Stimulated activated memory B cell treated with anti-CD40 and anti-IgM and Interleukin-4, amounts not matched to agents 10 μg/mL and 1 μg/mL and 100 μg/mL, for 72 hours (primary cell): ENCODE measurements around the gene ARHGAP28.
"Not testable (repeated sequence)": the region's sequence is repeated elsewhere in the genome, so short reads cannot be mapped to it uniquely, and the experiment has no call there.

Source experiments
- ATAC-seq: fragments of 150-1000 bp; cut with Tn5 transposase; 2 replicates; pipeline ENCODE4 v1.10.0; 2021
- H3K27ac Mint-ChIP-seq: one replicate; pipeline ENCODE4 v1.8.0; 2022; ENCODE audit warnings: mild to moderate bottlenecking, mixed read lengths
- H3K27me3 Mint-ChIP-seq: one replicate; pipeline ENCODE4 v1.8.0; 2022; ENCODE audit warnings: mixed read lengths
- H3K36me3 Mint-ChIP-seq: one replicate; pipeline ENCODE4 v1.8.0; 2022; ENCODE audit warnings: mixed read lengths
- H3K4me1 Mint-ChIP-seq: one replicate; pipeline ENCODE4 v1.8.0; 2022; ENCODE audit warnings: mixed read lengths
- H3K4me3 Mint-ChIP-seq: one replicate; pipeline ENCODE4 v1.8.0; 2022; ENCODE audit warnings: mild to moderate bottlenecking, moderate library complexity, mixed read lengths
- H3K9me3 Mint-ChIP-seq: one replicate; pipeline ENCODE4 v1.8.0; 2022; ENCODE audit warnings: mixed read lengths

ARHGAP28 gene

GRCh38 chr18:6845521-6845920 lies 116.0 kb downstream of the ARHGAP28 start:
- H3K27me3 Mint-ChIP-seq, ATAC-seq, H3K36me3 Mint-ChIP-seq, H3K4me1 Mint-ChIP-seq, H3K27ac Mint-ChIP-seq, H3K9me3 Mint-ChIP-seq, H3K4me3 Mint-ChIP-seq: not testable (repeated sequence)

- Mint-ChIP-seq H3K9me3 (no peaks in the 10 kb centered on the region), H3K36me3 (no peaks in the 10 kb centered on the region), H3K4me1 (no peaks in the 10 kb centered on the region), H3K4me3 (no peak overlapping the region), H3K27ac (no peak overlapping the region), H3K27me3 (no peaks in the 10 kb centered on the region)
- ATAC-seq, result no peak
Measured at GRCh38 chr18:6850396-6850795, 120.9 kb downstream of the ARHGAP28 start.

GRCh38 chr18:6851480-6851879 lies 122.0 kb downstream of the ARHGAP28 start:
- no peaks in the 10 kb centered on the region for H3K4me1 Mint-ChIP-seq
- no peak for ATAC-seq
- H3K4me3 Mint-ChIP-seq, result no peak overlapping the region
- no peaks in the 10 kb centered on the region for H3K9me3 Mint-ChIP-seq
- H3K36me3 Mint-ChIP-seq, result no peaks in the 10 kb centered on the region
- H3K27ac Mint-ChIP-seq, result no peak overlapping the region
- H3K27me3 Mint-ChIP-seq, result no peaks in the 10 kb centered on the region

- ATAC-seq, result no peak
- no peaks in the 10 kb centered on the region for H3K27me3 Mint-ChIP-seq
- H3K36me3 Mint-ChIP-seq, result no peaks in the 10 kb centered on the region
- H3K4me3 Mint-ChIP-seq, result no peak overlapping the region
- H3K27ac Mint-ChIP-seq, result no peak overlapping the region
- H3K9me3 Mint-ChIP-seq, result no peaks in the 10 kb centered on the region
- H3K4me1 Mint-ChIP-seq, result no peaks in the 10 kb centered on the region
Measured at GRCh38 chr18:6854811-6855210, 125.3 kb downstream of the ARHGAP28 start.

- Mint-ChIP-seq H3K9me3 (no peaks in the 10 kb centered on the region), H3K36me3 (no peaks in the 10 kb centered on the region), H3K27me3 (no peaks in the 10 kb centered on the region), H3K4me3 (no peak overlapping the region), H3K4me1 (no peaks in the 10 kb centered on the region), H3K27ac (no peak overlapping the region)
- no peak for ATAC-seq
Measured at GRCh38 chr18:6855767-6856166, 126.3 kb downstream of the ARHGAP28 start.

GRCh38 chr18:6857300-6857699 lies 127.8 kb downstream of the ARHGAP28 start:
- no peak for ATAC-seq
- Mint-ChIP-seq H3K27ac (no peak overlapping the region), H3K27me3 (no peaks in the 10 kb centered on the region), H3K9me3 (no peaks in the 10 kb centered on the region), H3K4me1 (no peaks in the 10 kb centered on the region), H3K36me3 (no peaks in the 10 kb centered on the region), H3K4me3 (no peak overlapping the region)

GRCh38 chr18:6859676-6860422 lies 130.3 kb downstream of the ARHGAP28 start:
- Mint-ChIP-seq H3K4me3 (no peak overlapping the region), H3K9me3 (no peaks in the 10 kb centered on the region), H3K4me1 (no peaks in the 10 kb centered on the region), H3K27ac (no peak overlapping the region), H3K27me3 (no peaks in the 10 kb centered on the region), H3K36me3 (no peaks in the 10 kb centered on the region)
- no peak for ATAC-seq

GRCh38 chr18:6860804-6861448 lies 131.4 kb downstream of the ARHGAP28 start:
- Mint-ChIP-seq H3K27ac (no peak overlapping the region), H3K27me3 (no peaks in the 10 kb centered on the region), H3K4me1 (no peaks in the 10 kb centered on the region), H3K36me3 (no peaks in the 10 kb centered on the region), H3K4me3 (no peak overlapping the region), H3K9me3 (no peaks in the 10 kb centered on the region)
- ATAC-seq, result peak; percentile 34

GRCh38 chr18:6865251-6865650 lies 135.7 kb downstream of the ARHGAP28 start:
- ATAC-seq, result no peak
- H3K4me1 Mint-ChIP-seq, result no peaks in the 10 kb centered on the region
- H3K27me3 Mint-ChIP-seq, result no peaks in the 10 kb centered on the region
- H3K27ac Mint-ChIP-seq, result no peak overlapping the region
- H3K9me3 Mint-ChIP-seq, result no peaks in the 10 kb centered on the region
- no peaks in the 10 kb centered on the region for H3K36me3 Mint-ChIP-seq
- H3K4me3 Mint-ChIP-seq, result no peak overlapping the region

- no peak for ATAC-seq
- Mint-ChIP-seq H3K4me3 (no peak overlapping the region), H3K27ac (no peak overlapping the region), H3K36me3 (no peaks in the 10 kb centered on the region), H3K27me3 (no peaks in the 10 kb centered on the region), H3K9me3 (no peaks in the 10 kb centered on the region), H3K4me1 (no peaks in the 10 kb centered on the region)
Measured at GRCh38 chr18:6866552-6867085, 137.1 kb downstream of the ARHGAP28 start.

GRCh38 chr18:6868033-6868432 lies 138.5 kb downstream of the ARHGAP28 start:
- no peak for ATAC-seq
- no peaks in the 10 kb centered on the region for H3K27me3 Mint-ChIP-seq
- H3K4me3 Mint-ChIP-seq, result no peak overlapping the region
- no peaks in the 10 kb centered on the region for H3K9me3 Mint-ChIP-seq
- no peak overlapping the region for H3K27ac Mint-ChIP-seq
- no peaks in the 10 kb centered on the region for H3K36me3 Mint-ChIP-seq
- H3K4me1 Mint-ChIP-seq, result no peaks in the 10 kb centered on the region

GRCh38 chr18:6871566-6871965 lies 142.1 kb downstream of the ARHGAP28 start:
- H3K9me3 Mint-ChIP-seq, result no peaks in the 10 kb centered on the region
- H3K36me3 Mint-ChIP-seq, result no peaks in the 10 kb centered on the region
- ATAC-seq, result no peak
- no peak overlapping the region for H3K27ac Mint-ChIP-seq
- no peak overlapping the region for H3K4me3 Mint-ChIP-seq
- H3K4me1 Mint-ChIP-seq, result no peaks in the 10 kb centered on the region
- H3K27me3 Mint-ChIP-seq, result no peaks in the 10 kb centered on the region

- Mint-ChIP-seq H3K4me1 (no peaks in the 10 kb centered on the region), H3K9me3 (no peaks in the 10 kb centered on the region), H3K27ac (no peak overlapping the region), H3K36me3 (no peaks in the 10 kb centered on the region), H3K4me3 (no peak overlapping the region), H3K27me3 (no peaks in the 10 kb centered on the region)
- no peak for ATAC-seq
Measured at GRCh38 chr18:6873040-6873751, 143.7 kb downstream of the ARHGAP28 start.

GRCh38 chr18:6874315-6874714 lies 144.8 kb downstream of the ARHGAP28 start:
- no peak overlapping the region for H3K27ac Mint-ChIP-seq
- H3K4me1 Mint-ChIP-seq, result no peaks in the 10 kb centered on the region
- H3K9me3 Mint-ChIP-seq, result no peaks in the 10 kb centered on the region
- ATAC-seq, result no peak
- H3K4me3 Mint-ChIP-seq, result no peak overlapping the region
- H3K27me3 Mint-ChIP-seq, result no peaks in the 10 kb centered on the region
- no peaks in the 10 kb centered on the region for H3K36me3 Mint-ChIP-seq

- no peak overlapping the region for H3K4me3 Mint-ChIP-seq
- H3K27ac Mint-ChIP-seq, result no peak overlapping the region
- H3K9me3 Mint-ChIP-seq, result no peaks in the 10 kb centered on the region
- H3K4me1 Mint-ChIP-seq, result no peaks in the 10 kb centered on the region
- no peaks in the 10 kb centered on the region for H3K36me3 Mint-ChIP-seq
- no peak for ATAC-seq
- H3K27me3 Mint-ChIP-seq, result no peaks in the 10 kb centered on the region
Measured at GRCh38 chr18:6875749-6876148, 146.2 kb downstream of the ARHGAP28 start.
